GM10266 (cell line): ENCODE measurements around the gene TEX10.

Source experiments
- DNase-seq: peaks from one replicate; pipeline ENCODE4 v3.0.0; 2012; ENCODE audit errors: extremely low spot score
- CTCF ChIP-seq: IDR thresholded peaks from 2 replicates; pipeline ENCODE4 v1.5.1; 2012; ENCODE audit warnings: mild to moderate bottlenecking, low read depth; ENCODE audit not compliant: control insufficient read depth, insufficient read depth; ENCODE audit errors: missing control alignments

The TEX10 gene

GRCh38 chr9:100317706-100318105 is 35.0 kb downstream of the TEX10 start:
- DNase-seq: no peak
- TF ChIP-seq CTCF: no peak

GRCh38 chr9:100315561-100315960 is 37.2 kb downstream of the TEX10 start:
- TF ChIP-seq CTCF: no peak
- no peak for DNase-seq

GRCh38 chr9:100309992-100310391 is 42.8 kb downstream of the TEX10 start:
- no peak for DNase-seq
- no peak for TF ChIP-seq CTCF

- DNase-seq: no peak
- TF ChIP-seq CTCF: no peak
Observed at GRCh38 chr9:100308965-100309564, 43.7 kb downstream of the TEX10 start.

GRCh38 chr9:100307080-100307479 is 45.7 kb downstream of the TEX10 start:
- DNase-seq: no peak
- TF ChIP-seq CTCF: no peak

GRCh38 chr9:100306283-100306682 is 46.5 kb downstream of the TEX10 start:
- no peak for DNase-seq
- no peak for TF ChIP-seq CTCF

GRCh38 chr9:100303747-100304146 is 49.0 kb downstream of the TEX10 start:
- no peak for DNase-seq
- TF ChIP-seq CTCF: no peak
